GM11168 (cell line): ENCODE measurements around the gene JAK1.
"Not testable (repeated sequence)": the region's sequence is repeated elsewhere in the genome, so short reads cannot be mapped to it uniquely, and the experiment has no call there.

Experiments used
- in situ Hi-C: fragments of 300-500 bp; cut with MboI; formaldehyde crosslinking; loops from one replicate; pipeline ENCODE4 v1.12.0; 2022; ENCODE audit warnings: low sequenced_read_pairs; ENCODE audit not compliant: unreplicated experiment

The JAK1 gene

DNA sequence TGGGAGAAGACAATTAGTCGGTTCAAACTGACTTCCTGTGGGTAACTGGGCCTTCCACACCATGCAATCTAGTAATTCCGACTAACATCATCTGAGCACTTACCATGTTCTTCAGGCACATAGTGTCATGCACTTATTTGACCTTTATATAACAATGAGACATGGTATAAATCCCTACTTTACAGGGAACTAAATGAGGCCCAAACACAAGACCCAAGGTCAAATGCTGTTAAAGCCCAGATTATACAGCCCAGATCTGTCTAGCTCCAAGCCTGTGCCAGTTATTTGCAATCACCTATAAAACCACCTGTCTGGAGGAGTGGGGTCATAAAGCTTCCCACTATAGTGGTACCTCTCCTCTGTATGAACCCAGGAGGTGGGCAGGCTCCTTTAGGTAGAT lies 40.8 kb downstream of the JAK1 start:
- in situ Hi-C loops: no loop called here

- in situ Hi-C loops: no loop called here
Observed at GRCh38 chr1:64923294-64923718, 43.0 kb downstream of the JAK1 start.

GRCh38 chr1:64922336-64922735 lies 44.0 kb downstream of the JAK1 start:
- in situ Hi-C loops: no loop called here

GRCh38 chr1:64921771-64922170 lies 44.6 kb downstream of the JAK1 start:
- in situ Hi-C loops: no loop called here

- in situ Hi-C loops: no loop called here
Observed at GRCh38 chr1:64920941-64921589, 45.3 kb downstream of the JAK1 start.

GRCh38 chr1:64919120-64919519 lies 47.2 kb downstream of the JAK1 start:
- in situ Hi-C loops: not testable (repeated sequence)

DNA sequence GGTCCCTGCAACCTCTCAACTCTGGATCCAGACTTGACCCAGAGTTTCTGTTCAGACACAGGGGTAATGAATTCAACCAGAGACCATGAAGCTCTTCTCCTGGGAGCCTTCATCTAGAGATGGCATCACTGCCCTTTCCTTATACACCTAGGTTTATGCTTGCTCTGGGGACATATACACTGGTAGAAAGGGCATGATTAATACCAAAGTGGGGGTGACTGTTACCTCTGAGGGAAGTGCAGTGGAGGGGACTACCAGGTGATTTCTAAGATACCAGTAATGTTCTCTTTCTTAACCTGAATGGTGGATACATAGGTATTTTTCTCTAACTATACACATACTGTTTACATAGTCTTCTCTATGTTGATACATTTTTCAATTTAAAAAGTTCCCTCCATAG lies 48.4 kb downstream of the JAK1 start:
- in situ Hi-C loops: no loop called here

DNA sequence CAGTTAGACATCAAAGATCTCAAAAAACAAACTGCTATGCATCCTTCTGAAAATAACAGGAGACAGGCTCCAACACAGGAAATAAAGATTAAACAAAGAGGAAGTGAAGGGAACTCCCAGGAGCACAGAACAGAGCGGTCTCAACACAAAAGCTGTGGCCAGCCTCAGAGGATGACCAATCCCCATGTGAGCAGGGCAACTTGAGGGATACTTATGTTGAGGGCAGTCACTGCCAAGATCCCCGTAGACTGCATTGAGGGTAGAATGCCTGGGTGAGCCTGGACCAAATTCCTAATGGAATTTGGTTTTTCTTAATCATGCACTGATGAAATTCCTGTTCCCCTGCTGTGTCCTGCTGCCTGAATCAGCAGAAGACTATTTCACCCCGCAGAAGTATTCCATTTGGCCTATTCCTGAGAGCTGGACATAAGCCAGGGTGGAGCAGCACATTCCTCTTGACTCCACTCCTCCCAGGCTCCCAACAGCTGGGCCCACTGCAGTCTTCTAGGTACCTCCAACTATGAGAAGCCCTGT lies 49.0 kb downstream of the JAK1 start:
- in situ Hi-C loops: no loop called here

DNA sequence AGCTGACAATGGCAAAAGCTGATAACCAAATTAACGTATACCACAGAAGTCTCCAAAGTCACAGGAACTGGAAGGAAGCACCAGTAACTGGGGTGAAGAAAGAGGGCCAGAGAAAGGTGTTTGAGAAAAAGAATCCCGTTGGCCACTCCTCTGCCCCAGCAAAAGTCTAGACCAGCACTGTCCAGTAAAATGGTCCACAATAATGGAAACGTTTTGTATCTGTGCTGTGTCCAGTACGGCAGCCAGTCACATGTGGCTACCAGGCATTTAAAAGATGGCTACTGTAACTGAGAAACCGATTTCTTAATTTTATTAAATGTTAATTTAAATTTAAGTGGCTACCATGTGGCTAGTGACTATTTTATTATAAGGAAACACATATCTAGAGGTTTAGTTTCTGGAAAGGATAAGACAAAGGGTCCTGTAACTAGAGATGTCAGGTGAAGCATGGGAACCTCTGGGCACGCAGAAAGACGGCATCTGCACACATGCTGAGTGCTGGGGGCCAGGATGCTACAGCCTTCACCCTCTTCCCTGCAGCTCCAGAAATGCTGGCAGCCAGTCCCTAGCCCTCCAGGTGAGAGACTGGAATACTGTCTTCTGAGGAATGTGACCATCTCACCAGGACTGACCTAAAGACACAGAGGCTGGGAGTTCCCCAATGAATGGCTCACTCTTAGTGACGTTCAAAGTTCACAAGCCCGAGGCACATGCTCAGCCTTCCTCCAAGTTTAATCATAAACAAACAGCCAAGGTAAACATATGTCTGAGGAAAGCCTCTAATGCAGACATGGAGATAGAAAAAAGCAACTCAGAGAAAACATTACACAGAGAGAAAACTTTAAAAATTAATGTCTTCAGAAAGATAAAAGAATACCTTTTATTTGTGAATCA lies 50.7 kb downstream of the JAK1 start:
- in situ Hi-C loops: no loop called here

DNA sequence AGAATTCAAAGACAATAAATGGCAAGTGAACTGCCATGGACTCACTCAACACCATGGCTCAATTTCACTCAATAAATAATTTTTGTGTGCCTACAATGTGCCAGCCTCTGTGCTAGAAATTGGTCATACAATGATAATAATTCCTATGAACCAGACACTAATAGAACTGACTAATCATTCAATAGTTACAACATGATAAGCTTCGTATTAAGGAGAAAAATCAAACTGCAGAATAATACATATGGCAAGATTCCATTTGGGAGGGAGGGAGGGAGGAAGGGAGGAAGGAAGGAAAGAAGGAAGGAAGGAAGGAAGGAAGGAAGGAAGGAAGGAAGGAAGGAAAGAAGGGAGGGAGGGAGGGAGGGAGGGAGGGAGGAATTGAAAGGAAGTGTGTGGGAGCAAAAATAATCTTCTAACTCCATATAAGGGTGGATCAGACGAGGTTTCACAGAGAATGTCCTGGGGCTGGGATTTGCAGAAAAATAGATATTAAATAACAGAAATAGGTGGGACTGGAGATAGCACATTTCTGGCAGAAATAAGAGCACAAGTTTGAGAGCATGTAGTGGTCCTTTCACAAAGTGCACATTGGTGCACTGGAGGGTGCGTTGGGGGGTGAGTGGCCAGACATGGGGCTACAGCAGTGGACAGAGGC lies 52.9 kb downstream of the JAK1 start:
- in situ Hi-C loops: no loop called here

DNA sequence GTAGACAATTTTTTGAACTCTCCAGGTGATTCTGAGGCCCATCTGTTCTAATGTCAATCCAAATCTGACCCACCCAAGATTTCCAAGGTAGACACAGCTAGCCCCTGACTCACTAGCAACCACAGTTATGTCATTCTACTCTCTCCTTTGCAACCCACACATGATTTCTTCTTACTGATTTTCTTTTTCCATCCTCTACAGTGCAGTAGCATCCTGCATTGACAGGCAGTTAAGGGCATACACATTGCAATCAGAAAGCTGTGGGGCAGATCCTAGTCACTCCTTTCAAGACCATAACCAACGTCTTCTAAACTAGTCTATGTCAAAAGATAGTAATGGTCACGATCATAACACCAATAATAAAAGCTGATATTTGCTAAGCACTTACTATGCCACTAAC lies 54.2 kb downstream of the JAK1 start:
- in situ Hi-C loops: no loop called here

GRCh38 chr1:64911326-64911725 lies 55.0 kb downstream of the JAK1 start:
- in situ Hi-C loops: no loop called here

DNA sequence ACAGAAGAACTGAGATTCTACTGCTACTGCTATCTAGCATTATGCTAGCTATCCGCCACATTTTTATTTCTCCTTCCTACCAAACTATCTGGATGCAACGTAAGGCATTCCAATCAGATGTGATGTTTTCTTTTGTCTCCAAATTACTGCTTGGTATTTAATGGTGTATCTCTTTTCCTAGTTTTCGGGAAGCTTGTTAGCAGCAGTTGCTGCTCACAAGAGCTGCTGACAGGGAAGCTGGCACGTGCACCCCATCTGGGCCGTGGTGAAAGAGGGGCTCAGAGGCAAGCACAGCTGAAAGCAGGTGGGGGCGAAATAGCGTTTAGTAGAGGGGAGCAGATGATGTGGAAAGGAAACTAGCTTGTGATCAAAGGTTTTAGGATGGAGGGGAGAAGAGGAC lies 57.3 kb downstream of the JAK1 start:
- in situ Hi-C loops: no loop called here

DNA sequence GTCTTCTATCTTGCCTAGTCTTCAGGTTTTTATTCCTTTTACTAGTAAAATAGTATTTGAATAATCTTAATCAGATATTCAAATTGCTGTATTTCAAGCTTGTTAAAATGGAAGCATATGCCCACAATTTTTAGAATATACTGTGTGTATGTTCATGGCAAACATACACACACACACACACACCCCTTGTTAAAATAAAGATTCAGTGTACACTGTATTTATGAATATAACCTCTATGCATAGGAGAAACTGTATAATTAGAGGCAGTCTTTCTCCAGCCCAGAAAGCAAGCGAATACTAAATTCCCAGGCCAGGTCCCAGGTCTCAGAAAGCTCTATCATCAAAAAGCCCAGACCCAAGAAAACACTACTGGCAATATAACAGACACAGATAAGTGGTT lies 57.8 kb downstream of the JAK1 start:
- in situ Hi-C loops: no loop called here

DNA sequence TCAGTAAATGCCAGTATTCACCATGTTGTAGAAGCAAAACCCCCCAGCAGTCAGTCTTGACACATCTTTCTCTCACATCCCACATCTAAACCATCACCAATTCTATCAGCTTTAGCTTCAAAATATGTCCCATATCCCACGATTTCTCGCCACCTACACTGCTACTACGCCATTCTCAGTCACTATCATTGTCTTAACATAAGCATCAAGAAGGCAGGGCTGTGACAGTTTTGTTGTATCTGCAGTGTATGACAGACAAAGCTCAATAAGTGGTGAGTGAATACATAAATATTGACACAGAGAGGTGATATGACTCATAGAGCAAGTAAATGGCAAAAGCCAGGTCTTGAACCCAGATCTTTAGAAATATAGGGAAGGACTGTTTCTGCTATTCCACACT lies 59.9 kb downstream of the JAK1 start:
- in situ Hi-C loops: no loop called here

GRCh38 chr1:64903593-64903992 lies 62.8 kb downstream of the JAK1 start:
- in situ Hi-C loops: no loop called here

- in situ Hi-C loops: no loop called here
Observed at GRCh38 chr1:64901663-64902062, 64.7 kb downstream of the JAK1 start.

DNA sequence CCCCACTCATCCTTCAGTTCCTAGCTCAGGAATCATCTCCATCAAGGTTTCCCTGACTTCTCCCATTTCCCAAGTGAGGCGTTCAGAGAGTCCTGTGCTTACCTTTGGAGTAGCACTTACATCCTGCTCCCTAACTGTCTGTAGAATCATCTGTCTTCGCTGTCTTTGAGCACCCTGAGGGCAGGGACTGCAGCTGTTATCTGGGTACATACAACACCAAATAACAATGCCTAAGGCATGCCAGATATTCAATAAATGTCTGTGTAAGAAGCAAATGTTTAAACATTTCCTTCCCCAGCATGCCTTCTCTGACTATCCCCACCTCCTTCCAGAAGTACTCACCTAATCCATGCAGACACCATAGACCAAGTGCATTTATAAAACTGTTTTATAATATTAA lies 65.4 kb downstream of the JAK1 start:
- in situ Hi-C loops: no loop called here

DNA sequence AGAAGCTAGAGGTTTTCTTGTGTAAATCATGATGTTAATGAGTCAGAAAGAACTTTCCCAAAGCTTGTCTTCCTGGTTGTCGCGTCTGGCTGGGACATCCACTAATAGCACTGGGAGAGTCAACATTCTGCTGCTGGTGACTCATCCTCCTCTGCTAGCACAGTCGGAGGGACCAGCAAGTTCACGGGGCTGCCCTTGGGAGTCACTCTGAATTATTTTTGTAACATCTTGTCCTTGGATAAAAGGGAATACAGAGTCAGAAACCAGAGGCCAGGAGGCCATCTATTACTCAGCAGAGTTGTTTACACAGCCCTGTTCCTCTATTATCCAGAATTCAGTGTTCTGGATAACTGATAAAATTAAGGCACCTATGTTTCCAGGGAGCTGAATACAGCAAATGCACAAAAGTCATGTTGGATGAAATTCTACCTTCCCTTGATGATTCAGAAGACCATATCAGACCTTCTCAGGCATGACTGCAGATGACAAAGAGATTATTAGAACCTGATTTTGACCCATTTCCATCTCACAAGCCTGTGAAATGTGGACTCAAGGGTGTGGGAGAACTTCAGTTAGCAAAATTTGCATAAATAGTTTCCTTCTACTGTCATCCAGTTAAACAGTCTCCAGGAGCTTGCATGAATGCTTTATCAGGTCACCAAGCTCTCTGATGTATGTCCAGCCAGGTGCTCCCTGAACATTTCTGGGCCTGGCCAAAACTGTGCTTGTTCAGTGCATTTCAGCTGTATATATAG lies 68.1 kb downstream of the JAK1 start:
- in situ Hi-C loops: loop anchor here (10.0 kb wide), 1 partner anchor 67 kb away; the partner anchor contains the start of gene JAK1

GRCh38 chr1:64896551-64896950 lies 69.8 kb downstream of the JAK1 start:
- in situ Hi-C loops: loop anchor here (10.0 kb wide), 1 partner anchor 68 kb away; the partner anchor contains the start of gene JAK1
